GM21717 (cell line): ENCODE results near the gene SPAG17.

Experiments used
- ATAC-seq: cut with Tn5 transposase; IDR thresholded peaks from one replicate; pipeline ENCODE4 v1.9.1; 2021; ENCODE audit warnings: mild to moderate bottlenecking, moderate library complexity; ENCODE audit not compliant: unreplicated experiment

SPAG17 gene

DNA sequence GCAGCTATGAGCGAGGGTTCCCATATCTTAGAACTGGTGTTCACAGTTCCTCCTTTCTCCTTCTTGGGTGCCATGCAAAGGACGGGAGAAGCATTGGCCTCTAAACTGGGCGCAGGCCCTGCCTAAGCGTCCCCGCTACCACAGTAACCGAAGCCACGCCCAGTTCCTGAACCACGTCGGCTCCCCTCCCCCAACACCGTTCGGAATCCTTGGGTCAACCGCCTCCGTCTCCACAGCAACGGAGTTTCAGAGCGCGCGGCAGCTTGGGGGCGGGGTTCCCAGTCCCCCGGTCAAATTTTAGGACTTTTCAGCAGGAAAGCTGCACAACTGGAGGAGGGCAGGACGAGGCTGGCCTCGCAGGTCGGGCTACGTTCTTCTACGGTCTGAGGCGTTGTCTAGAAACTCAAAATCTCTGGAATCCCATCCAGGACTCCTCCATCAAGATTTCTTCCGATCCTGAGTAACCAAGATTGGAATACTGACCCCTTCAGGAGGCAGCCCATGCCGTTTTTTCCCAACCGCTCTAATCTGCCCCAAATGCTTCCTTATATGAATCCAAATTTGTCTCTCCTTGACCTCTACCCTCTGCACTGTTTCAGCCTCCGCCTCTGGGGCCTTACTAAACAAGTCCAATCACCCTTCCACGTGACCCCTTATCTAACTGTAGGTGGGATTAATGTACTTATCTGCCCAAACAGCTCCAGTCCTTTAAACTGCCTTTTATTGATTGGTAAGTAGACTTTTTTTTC is at the start of gene SPAG17:
SPAG17 (minus strand) TSS at position 145 of the 749 bp plus-strand sequence; CDS start at position 74, 71 bp downstream.
- no peak for ATAC-seq

DNA sequence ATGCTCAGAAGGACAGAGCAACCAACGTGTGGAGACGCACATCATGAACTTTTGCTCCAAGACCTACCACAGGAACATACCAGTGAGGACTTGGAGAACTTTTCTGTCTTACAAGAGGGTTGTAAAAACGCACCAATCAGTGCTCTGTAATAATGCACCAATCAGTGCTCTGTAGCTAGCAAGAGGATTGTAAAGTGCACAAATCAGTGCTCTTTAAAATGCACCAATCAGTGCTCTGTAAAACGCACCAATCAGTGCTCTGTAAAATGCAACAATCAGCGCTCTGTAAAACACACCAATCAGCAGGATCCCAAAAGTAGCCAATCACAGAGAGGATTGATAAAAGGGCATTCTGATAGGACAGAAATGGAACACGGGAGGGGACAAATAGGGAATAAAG is 40.4 kb upstream of the SPAG17 start:
- no peak for ATAC-seq

DNA sequence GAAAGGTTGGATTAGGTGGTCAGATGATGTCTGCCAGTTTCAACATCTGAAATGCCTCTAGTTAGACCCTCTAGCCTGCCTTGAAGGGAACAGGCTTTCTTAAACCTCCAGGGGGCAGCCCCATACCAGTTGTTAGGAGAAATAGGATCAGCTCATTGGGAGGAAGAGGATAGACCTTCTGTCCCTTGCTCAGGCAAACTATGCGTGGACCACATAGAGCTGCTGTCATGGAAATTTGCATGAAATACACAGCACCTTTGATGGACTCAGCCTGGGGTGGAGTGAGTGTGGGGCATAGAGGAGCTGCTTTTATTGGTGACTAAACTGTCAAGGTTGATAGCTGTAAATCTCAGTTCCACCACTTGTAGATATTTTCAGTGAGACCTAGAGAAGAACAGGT is 38.4 kb upstream of the SPAG17 start:
- no peak for ATAC-seq

DNA sequence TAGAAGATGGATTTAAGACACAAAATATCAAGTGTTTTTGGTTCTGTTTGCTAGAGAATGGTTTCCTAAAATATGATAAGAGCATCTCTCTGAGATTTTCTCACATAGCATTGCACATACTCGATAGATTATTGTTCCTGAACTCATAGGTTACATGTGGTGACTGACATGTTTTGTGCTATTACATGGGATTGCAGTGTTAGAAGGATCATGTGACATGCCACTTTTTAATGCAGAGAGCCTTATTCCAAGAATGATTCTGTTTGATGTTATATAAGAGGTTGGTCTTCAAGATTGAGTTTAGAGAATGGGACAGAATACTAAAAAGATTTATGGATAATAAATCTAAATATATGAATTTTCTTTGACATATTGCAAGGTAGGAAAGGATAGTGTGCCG is 34.4 kb upstream of the SPAG17 start:
- no peak for ATAC-seq

DNA sequence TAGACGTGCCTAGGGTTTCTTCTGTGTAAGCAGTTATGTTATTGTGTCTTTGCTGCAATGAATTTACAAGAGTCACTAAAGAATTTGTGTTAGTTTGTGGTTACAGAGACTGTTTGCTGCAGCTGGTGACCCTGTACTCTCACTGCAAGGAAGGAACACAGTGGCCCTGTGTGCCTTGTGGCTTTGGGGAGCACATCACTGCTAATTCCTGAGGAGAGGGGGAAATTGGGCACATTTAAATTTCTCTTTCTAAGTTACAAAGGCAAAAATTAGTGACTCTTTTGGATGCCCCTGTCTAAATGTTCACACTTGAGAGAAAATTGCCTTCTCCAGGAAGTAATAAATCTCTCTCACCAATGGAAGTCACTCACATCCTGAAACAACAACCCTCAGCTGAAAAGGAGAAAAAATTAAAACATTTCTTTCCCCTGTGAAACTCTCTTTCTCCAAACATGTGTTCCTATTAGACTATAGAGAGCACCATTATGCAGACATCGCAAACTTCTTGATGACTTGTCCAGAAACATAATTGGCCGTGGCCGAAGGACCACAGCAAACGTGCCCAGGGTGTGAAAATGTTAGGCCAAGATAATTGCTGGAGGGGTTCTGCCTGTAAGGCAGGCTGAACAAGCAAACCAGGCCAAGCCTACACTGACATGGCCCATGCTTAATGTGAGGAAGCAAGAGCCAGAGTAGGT is 32.3 kb upstream of the SPAG17 start:
- ATAC-seq: no peak

DNA sequence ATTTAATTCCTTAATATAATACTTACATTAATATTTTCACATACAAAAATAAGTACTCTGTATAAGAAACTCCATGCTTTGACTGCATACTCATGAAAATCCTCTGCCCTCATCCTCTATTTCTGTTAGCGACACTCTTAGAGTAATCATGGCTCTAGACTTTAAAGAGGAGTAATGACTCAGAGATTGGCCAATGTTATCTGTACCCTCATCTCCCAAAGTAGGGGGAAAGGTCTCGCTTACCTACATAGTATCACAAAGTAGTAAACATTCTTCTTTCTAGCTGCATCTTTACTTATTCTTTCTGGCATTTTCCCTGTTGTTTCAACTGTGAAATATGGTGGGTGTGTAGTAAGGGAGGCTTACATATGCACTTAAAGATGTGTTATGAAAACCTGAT is 29.8 kb upstream of the SPAG17 start:
- no peak for ATAC-seq

DNA sequence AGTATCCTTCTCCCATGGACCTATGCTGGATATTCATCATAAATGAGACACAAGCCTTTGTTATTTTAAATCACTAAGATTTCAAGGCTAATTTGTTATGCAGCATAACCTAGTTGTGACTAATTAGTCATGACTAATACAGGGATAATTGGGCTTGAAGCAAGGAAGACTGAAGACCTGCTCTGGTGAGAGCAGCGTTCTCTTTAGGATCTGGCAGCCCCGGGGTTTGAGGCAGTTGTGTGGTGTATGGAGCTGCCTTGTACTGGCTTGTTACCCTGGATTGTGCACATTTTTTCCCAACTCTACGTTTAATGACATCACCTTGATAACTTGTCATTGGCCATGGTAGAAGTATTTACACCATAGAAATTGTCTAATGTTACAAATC is 25.7 kb upstream of the SPAG17 start:
- ATAC-seq: no peak

DNA sequence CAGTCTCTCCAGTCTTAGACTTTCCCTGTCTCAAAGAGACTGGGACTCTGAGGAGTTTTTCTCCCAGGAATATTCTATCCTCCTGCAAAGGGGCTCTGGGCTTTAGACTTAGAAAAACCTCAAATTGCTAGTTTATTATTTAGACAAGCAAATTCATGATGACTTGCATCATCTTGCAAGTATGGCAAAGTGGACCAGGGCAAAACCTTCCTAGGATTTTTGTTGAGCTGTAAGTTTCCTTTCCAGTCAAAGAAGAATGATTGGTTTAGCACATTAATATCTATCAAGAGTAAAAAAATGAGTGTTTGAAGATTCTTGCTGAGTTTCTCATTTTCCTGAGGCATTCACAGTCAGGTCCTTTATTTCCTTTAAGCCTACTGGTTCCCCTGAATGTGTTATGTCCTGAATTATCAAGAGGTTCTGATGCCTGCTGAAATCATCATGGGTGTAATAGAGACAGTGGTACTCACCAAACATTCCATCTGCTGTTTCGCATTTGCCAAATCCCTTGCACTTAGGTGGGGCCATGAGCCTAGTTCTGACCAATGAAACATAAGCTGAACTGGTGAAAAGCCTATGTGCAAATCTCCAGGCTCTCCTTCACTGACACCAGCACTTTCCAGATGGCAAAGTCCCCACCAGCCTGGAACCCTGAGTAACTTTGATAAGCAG is 25.2 kb upstream of the SPAG17 start:
- ATAC-seq: no peak

DNA sequence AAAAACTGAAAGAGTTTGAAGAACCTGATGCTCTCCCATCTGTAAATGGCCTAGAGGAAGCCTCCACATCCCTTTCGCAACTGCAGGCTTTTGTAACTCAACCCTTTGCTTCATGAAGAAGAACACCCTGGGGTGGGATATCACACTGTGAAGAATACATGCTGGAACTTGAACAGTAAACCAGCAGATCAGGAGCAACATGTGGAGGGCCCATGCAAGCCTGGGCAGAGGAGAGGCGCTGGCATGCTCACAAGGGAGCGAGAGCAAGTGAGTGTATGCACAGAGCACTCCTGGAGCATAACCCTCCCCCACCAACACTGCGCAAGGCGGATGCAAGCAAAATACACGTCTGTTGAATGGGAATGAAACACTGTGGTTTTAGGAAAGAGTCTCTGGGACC is 24.6 kb upstream of the SPAG17 start:
- ATAC-seq: no peak

DNA sequence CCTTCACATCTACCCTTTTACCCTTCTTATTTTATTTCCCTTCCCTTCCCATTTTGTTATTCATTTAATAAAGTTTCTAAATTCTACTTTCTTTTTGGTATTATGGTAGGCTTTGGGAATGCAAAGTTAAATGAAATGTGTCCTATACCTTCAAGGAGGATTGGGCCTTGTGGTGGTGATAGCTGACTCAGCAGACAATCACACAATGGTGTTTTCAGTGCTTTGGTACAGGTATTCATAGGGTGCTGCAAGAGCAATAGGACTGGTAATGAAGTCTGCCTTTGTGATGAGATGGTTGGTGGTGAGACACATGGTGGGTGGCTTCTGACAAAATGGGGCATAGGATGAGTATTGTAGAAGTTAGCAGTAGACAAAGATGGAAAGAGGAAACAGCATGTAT is 21.9 kb upstream of the SPAG17 start:
- no peak for ATAC-seq

DNA sequence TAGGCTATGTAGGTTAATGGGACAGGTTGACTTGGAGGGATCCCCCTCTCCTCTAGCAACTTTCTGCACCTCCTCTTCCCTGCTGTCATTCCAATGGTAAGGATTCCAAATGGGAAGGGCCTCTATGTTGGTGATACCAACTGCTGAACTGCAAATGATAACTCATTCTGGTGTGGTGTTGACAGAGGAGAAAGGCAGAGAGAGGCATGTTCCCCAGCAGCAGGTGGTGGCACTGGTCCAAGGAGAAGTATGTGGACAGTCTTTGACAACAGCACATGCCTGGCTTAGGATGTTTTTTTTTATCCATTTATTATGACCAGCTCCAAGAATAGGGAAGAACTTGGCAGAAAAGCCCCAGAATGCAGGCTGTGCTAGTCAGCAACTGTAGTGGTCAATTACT is 19.6 kb upstream of the SPAG17 start:
- ATAC-seq: no peak

DNA sequence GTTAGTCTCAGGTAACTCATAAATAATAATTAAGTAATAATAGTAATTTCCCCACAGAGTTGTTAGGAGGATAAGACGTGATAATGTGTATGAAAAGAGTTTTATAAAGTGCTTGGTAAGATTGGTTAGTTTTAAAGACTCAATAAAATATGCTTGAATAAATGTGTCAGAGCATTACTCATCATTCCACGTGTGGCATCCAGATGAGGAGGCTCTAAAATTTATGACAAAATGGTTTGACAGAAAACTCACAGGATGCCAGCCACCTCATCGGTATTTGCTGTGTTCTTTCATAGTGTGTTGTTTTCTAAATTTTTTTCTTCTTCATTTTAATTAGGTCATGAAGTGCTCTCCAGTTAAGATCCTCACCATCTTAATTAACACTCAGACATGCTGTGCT is 19.1 kb upstream of the SPAG17 start:
- ATAC-seq: no peak

DNA sequence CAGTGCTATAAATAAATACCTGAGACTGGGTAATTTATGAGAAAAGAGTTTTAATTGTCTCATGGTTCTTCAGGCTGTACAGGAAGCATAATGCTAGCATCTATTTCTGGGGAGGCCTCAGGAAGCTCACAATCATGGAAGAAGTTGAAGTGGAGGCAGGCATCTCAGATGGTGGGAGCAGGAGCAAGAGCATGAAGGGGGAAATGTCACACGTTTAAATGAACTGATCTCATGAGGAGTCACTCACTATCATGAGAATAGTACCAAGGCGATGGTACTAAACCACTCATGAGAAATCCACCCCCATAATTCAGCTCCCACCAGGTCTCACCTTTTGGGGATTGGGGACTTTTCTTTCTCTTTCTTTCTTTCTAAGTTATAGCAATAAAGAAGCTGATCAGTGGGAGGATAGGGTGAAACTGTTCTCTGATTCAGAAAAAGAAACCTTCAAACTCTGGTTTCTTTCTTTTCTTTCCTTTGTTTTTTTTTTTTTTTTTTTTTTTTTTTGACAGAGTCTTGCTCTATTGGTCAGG is 17.1 kb upstream of the SPAG17 start:
- ATAC-seq: peak; percentile 59

DNA sequence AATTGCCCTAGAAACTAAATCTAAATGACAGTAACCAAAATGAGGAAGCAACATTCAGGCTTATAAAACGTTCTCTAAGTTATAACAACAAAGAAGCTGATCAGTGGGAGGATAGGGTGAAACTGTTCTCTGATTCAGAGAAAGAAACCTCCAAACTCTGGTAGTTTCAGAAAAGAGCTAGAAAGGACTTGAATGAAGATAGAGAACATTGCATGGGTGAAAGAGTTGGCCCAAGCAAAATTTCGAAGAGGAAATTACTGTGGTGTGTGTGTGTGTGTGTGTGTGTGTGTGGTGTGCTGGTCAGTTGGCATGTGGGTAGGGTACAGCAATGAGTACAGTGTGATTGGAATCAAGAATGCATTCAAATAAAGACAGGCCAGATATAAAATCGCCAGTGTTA is 16.5 kb upstream of the SPAG17 start:
- peak; percentile 73 for ATAC-seq

DNA sequence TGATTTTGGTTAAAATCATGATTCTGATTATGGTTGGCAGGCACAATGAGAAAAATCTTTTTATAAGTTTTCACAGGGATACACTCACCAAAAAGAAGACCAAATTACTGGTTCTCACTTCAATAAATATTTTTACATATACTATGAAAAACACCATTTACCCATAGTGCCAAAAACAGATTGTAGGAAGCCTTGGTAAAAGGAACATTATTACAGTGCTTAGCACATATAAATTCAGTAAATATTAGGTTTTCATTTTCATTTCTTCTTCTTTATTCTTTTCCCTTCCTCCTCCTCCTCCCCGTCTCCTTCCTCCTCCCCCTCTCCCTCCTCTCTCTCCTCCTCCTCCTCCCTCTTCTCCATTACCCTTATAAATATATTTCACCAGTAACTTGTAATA is 15.8 kb upstream of the SPAG17 start:
- ATAC-seq: no peak

DNA sequence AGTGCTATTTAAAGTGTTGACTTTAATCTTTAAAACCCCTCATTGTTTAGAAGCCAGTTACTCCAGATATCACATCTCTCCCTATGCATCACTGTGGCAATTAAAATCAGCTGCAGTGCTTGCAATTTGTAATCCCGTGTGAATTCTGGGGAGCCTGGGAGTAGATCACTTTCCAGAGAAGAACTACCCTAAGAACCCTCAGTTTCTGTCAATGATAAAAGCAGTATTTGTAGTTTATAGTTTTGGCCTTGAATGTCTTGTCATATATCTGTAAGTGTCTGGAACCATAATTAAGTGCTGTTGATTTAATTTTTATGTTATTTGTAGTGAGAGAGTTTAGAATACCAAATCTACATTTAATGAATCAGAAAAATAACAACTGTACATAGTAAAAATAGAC is 5.5 kb upstream of the SPAG17 start:
- no peak for ATAC-seq

DNA sequence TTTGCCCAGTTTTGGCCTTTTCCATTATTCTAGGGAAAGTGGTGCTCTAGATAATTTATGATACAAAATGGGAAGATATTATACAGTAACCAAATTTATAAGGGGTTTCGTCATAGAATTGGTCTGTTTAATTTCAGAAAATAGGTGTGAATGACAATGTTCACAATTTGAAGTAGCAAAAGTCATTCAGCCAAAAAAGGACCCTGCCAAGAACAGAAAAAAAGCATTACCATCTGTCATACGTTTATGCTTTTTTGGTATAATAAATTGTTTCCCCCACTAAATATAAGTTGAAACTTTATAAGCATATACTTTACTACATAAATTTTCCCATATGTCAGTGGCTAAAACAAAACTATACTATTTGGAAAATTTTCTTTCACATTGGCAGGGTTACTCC is 4.5 kb upstream of the SPAG17 start:
- no peak for ATAC-seq

DNA sequence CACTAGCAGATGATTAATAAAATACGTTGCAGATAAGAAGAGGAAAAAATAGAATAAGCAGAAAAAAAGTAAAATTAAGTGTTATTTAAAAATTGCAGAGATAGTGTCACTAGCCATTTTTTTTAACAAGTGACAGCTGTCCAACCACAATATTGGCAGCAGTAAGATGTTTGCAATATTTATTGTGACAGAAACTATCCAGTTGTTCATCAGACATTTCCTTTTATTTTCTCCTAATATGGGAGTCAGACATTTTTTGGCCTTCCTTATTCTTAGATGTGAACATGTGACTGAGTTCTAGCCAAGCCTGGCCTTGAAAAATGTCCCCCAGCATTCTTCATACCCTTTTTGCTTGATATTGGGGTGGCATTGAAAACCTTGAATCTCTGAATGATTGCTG is 3.4 kb upstream of the SPAG17 start:
- no peak for ATAC-seq

DNA sequence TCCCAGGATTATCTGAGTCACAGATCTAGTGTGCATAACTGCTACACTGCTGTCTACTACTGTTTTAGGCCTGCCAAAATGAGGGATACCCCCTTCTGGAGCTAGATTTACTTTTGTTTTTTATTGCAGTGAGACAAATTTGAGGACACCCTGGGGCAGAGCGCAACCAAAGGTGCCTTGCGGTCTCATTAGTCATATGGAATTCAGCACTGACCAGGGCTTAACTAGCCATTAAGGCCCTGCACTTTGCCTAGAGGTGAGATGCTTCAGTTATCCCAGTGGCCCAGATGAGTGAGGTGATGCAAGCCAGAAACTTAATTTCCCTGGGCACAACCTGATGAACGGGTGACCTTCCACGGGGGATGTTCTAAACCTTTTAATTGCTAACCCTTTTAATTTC is 998 bp upstream of the SPAG17 start:
- no peak for ATAC-seq

DNA sequence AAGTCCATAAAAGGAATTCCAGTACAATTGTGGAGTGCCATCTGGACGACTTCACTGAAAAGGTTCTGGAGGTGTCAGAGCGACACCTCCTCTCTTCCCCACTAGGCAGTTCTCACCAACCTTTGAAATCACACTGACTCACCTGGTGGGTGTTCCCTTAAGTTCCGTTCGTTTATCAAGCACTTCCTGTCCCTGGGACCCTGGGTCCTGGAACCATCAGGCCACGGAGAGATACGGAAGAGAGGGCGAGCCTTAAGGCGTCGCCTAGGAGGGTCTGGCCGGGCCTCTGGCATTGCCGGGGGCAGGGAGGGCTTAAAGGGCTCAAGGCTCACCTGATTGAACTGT is 317 bp downstream of the SPAG17 start:
- ATAC-seq: no peak

DNA sequence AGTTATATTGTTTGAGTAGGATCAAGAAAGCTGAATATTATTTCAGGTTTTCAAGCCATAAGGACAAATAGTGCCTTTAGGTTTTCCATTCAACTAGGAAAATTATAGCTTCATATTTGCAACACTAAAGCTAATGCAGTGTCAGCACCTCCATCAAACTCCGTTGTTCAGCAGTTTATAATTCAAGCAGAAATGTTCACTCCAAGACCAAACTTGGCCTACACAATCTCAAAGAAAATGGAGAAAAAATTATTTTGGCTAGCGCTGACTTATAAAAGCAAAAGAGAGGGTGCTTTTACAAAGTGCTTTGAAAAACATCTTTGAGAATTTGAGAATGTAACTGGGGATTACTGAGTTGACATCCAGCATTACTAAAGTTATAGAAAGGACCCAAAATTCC is 1.4 kb downstream of the SPAG17 start:
- no peak for ATAC-seq

DNA sequence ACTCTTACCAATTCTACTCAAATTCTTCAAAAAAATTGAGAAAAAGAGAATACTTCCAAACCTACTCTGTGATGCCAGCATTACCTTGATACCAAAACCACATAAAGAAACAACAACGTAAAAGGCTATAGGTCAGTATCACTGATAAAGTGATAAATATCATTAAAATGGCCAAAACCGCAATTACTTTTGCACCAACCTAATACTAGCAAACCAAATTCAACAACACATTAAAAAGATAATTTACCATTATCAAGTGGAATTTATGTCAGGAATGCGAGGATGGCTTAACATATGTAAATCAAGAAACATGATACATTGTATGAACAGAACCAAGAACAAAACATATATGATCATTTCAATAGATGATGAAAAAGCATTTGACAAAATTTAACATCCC is 7.0 kb downstream of the SPAG17 start:
- ATAC-seq: no peak
